ENCODE measurements around the gene RGS11.

RGS11 gene

GRCh38 chr16:286491-287297 is 10.9 kb upstream of the RGS11 start:
- no peak for TF ChIP-seq CTCF (IDR thresholded peaks at IDR 0.05; ENCODE audit: control insufficient read depth, insufficient read depth, low read depth, low read length, missing control alignments)
- DNase-seq (ENCODE audit: low read depth) = no peak
- H3K4me3 ChIP-seq (ENCODE audit: control insufficient read depth, low read depth, low read length) = no peak overlapping the region

GRCh38 chr16:285146-286055 is 9.7 kb upstream of the RGS11 start:
- no peak for DNase-seq (ENCODE audit: low read depth)
- no peak for TF ChIP-seq CTCF (IDR thresholded peaks at IDR 0.05; ENCODE audit: control insufficient read depth, insufficient read depth, low read depth, low read length, missing control alignments)
- no peak overlapping the region for H3K4me3 ChIP-seq (ENCODE audit: control insufficient read depth, low read depth, low read length)

- TF ChIP-seq CTCF (IDR thresholded peaks at IDR 0.05; ENCODE audit: control insufficient read depth, insufficient read depth, low read depth, low read length, missing control alignments) = no peak
- DNase-seq (ENCODE audit: low read depth) = no peak
- H3K4me3 ChIP-seq (ENCODE audit: control insufficient read depth, low read depth, low read length) = no peak overlapping the region
These were observed 8.7 kb upstream of the RGS11 start for GRCh38 chr16:284204-285120.

GRCh38 chr16:283033-283805 is 7.5 kb upstream of the RGS11 start, which contains the start of gene PDIA2:
Gene PDIA2, plus strand, starts transcription at chr16:283164. Its CDS starts 6 bp downstream, at chr16:283170.
- no peak within 1 kb of the TSS for H3K4me3 ChIP-seq (ENCODE audit: control insufficient read depth, low read depth, low read length)
- no peak for TF ChIP-seq CTCF (IDR thresholded peaks at IDR 0.05; ENCODE audit: control insufficient read depth, insufficient read depth, low read depth, low read length, missing control alignments)
- no peak for DNase-seq (ENCODE audit: low read depth)

GRCh38 chr16:282491-282890 is 6.7 kb upstream of the RGS11 start:
- no peak for DNase-seq (ENCODE audit: low read depth)
- no peak overlapping the region for H3K4me3 ChIP-seq (ENCODE audit: control insufficient read depth, low read depth, low read length)
- TF ChIP-seq CTCF (IDR thresholded peaks at IDR 0.05; ENCODE audit: control insufficient read depth, insufficient read depth, low read depth, low read length, missing control alignments) = no peak
